ENCODE data around the gene RGCC.
"Not testable (repeated sequence)": the region's sequence is repeated elsewhere in the genome, so short reads cannot be mapped to it uniquely, and the experiment has no call there.

Gene RGCC

GRCh38 chr13:41456768-41457588, at the start of gene RGCC:
TSS of gene RGCC (plus strand) at chr13:41457550. CDS start at chr13:41457708, 158 bp downstream.
- DNase-seq: peak; percentile 73

DNA sequence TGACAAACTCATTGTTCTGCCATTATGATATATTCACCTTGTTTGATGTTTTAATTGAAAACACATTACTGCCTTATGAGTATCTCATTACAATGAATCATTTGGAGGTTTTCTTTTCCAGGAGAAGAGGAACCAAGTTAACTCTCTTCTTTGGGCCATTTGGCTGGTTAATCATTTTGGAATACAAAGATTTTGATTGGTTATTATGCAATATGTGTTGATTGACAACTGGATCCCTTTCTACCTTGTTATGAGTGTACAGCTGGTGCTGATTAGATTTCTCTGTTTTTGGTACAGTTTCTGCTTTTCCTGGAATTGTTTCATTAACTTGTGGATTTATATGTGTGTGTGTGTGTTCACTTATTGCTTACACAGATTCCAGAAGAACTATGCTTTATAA, 49.2 kb upstream of the RGCC start:
- DNase-seq: no peak

DNA sequence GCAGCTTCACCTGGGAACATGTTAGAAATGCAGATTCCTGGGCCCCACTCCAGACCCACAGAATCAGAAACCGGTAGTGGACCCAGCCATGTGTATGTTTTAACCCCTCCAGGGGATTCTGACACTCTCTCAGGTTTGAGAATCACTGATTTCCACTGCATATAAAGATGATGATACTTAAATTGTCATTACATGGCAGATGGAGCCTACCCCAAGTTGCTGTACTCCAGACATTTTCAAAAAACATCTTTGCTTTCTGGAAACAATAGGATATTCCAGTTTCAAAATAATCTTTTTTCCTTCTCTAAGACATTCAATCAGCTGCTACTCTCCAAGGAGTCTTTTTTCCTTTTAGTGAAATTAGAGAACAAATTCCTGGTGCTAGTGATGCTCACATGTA, 48.6 kb upstream of the RGCC start:
- DNase-seq: no peak

DNA sequence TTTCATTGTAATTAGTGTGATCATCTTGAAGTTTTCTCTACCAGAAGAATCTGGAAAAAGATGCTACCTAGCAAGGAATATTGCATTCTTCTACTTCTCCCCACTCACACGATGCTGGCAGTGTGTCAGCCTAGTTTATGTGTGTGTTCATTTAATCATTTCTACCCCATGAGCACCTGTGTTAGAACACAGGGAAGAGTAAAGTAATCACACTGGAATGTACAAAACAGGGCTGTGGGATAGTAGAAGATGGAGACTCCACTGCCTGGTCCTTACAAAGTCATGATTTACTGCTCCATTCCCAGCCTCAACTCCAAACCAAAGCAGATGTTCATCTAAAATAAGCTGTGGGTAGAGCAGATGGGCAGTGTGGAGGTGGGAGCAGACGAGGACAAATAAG, 47.7 kb upstream of the RGCC start:
- no peak for DNase-seq

DNA sequence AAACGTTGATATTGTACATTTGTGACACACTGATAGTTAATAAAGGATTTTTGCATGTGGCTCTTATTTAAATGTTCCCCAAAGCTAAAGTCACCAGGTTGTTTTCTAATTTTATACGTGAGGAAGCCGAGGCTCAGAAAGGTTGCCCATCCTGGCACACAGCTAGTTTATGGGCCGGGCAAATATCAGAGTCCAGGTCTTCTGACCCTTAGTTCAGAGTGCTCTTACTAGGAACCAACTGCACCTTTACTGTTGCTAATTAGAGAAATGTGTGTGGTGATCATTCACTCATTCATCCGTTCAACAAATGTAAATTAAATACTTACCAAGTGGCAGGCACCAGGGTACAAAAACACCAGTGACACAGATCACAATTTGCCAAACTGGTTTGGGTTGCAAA, 46.3 kb upstream of the RGCC start:
- DNase-seq: no peak

DNA sequence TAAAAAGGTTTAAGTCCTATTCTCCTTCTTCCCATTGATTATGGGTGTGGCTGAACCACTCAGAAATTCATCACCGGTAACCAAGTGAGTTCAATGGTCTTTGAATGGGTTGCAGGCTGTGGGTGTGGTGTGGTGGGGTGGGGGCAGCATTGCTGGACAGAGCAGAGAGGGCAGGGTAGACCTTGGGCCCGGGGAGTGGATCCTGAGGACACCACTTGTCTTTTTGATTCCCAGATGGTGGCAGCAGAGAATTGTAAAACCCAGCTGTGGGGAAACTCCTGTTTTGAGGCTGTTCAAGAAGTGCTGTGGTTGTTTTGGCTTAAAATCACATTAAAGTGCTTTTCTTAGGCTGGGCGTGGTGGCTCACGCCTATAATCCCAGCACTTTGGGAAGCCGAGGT, 45.8 kb upstream of the RGCC start:
- no peak for DNase-seq

DNA sequence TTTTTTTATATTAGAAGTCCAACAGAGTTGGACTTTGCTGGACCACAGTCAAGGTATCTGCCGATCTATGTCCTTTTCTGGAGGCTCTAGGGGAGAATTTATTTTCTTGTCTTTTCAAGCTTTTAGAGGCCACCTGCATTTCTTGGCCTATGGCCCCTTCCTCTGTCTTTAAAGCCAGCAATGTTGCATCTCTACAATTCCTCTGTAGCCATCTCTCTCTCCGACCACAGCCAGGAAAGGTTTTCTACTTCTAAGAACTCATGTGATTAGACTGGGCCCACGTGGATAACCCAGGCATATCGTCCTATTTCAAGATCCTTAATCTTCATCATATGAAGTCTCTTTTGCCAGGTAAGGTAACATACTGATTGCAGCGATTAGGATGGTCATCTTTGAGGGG, 43.5 kb upstream of the RGCC start:
- DNase-seq: no peak

DNA sequence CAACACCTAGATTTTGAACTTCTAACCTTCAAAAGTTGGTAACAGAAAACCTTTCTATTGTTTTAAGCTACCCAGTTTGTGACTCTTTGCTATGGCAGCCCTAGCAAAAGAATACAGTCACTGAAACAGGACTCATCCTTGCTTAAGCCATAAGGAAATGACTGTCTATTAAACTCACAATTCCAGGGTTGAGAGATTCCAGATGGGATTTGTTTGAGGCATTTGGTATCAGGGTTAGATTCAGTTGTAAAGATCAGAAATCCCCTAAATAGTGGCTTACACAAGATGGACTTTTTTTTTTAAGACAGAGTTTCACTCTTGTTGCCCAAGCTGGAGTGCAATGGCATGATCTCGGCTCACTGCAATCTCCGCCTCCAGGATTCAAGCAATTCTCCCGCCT, 41.1 kb upstream of the RGCC start:
- DNase-seq: no peak

DNA sequence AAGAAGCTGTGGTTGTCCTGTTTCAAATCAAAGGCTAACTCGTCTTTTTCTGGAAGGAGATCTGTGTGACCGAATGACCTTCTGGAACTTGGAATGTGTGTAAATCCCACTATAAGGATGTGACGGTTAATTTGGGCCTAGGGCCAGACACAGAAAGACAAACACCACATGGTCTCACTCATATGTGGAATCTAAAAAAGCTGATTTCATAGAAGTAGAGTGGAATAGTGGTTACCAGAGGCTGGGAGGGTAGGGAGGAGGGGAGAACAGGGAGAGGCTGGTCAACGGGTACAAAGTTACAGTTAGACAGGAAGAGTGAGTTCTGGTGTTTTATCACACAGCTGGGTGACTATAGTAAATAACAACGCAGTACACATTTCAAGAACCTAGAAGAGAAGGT, 39.3 kb upstream of the RGCC start:
- no peak for DNase-seq

- DNase-seq: no peak
Observed at GRCh38 chr13:41418731-41419130, 38.6 kb upstream of the RGCC start.

DNA sequence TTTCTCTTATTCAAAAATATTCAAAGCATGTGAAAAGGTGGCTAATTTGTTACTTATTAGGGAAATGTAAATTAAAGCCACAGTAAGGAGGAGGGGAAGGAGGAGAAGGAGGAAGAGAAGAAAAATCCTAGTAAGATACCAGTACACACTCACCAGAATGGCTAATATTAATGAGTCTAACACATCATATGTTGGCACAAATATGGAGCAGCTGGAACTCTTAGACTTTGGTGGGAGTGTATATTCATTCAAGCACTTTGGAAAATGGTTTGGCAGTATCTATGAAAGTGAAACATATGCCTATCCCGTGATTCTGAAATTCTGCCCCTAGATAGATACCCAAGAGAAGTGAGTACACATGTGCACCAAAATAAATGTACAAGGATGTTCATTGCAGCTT, 38.1 kb upstream of the RGCC start:
- no peak for DNase-seq

DNA sequence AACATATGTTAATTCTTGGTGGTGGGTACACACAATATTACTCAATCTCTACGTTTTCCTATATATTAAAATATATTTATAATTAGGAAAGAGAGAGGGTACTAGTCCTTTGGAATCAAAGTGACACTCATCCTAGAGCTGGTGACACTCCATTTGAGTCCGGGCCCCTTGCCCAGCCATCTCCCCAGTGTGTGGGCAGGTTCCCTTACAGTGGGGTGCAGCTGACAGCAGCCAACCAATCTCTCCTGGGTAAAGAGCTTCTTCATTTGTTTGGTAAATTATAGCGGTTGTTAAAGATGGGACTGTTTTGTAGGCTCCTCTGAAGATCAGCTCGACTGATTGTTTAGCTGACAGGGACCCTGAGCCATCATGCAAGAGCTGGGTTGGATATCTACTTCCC, 37.2 kb upstream of the RGCC start:
- DNase-seq: no peak

DNA sequence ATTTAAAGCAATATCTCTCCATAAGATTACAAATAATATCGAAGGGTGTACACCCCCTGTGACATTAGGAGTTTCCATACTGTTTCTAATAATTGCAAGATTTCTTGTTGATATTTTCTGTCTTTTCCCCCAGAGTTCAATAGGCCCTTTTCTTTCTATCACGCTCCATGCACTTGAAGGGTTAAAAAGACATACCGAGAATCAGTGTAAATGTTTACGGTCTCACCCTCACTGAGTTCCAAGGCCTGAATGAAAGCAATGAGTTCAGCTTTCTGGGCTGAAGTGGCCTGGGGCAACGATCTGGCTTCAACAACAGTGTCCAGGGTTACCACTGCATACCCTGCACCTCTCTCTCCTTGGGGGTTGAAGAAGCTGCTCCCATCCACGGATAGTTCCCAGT, 36.0 kb upstream of the RGCC start:
- not testable (repeated sequence) for DNase-seq

DNA sequence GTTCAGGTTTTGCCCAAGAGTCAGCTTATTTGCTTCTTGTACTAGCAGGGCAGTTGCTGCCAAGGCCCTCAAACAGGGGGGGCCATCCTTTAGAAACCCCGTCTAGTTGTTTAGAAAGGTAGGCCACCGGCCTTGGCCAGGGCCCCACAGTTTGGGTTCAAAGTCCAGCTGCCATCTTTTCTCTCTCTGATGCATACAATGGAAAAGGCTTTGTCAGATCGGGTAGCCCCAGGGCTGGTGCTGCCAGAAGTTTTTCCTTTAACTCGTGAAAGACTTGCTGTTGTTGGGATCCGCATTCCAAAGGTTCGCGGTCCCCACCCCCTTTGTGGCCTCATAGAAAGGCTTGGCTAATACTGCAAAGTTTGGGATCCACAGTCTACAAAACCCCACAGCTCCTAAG, 35.4 kb upstream of the RGCC start:
- not testable (repeated sequence) for DNase-seq

DNA sequence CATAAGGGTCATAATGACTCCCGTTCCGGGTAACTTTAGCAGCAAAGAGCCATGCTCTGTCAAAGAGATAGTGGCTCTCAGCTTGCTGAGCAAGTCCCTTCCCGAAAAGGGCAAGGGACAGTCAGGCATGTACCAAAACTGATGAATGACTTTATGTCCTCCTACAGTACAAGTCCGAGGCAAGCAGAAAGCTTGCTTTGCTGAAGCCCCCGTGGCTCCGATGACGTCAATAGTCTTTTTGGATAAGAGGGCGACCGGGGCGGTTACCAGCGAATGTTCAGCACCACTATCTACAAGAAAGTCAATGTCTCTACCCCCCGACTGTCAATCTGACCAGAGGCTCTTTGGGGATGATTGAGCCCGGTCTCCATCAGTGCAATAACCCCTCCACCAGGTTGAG, 34.1 kb upstream of the RGCC start:
- DNase-seq: not testable (repeated sequence)

DNA sequence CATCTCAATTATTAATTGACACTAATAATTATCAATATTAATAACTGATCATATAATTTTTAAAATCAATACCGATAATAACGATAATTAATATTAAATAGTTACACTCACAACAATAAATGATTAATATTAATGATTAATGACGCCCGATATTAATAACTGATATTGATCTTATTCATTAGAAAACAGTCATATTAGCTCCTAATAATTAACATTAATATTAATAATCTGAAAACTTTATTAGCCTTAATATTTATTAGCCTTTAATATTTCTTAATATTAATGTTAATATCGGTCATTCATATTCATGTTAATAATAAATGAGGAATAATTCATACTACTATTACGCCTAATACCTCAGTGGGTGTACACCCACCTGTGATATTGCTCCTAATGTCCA, 32.7 kb upstream of the RGCC start:
- DNase-seq: not testable (repeated sequence)

DNA sequence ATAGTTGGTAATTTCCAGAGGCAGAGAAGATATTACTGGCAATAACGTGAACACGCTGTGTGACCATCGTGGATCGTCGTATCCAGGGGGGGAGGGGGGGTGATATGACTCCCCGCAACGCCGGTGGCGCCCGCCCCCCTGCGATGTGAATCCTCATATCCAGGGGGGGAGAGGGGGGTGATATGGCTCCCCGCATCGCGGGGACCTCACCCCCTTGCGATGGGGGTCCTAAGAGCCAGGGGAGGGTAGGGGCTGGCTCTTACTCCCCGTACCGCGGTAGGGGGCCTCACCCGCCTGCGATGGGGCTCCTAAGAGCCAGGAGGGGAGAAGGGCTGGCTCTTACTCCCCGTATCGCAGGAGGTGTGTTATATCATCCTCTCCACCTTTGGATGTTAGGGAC, 31.3 kb upstream of the RGCC start:
- DNase-seq: no peak

GRCh38 chr13:41427666-41428065, 29.7 kb upstream of the RGCC start:
- no peak for DNase-seq

GRCh38 chr13:41428155-41428554, 29.2 kb upstream of the RGCC start:
- DNase-seq: no peak

DNA sequence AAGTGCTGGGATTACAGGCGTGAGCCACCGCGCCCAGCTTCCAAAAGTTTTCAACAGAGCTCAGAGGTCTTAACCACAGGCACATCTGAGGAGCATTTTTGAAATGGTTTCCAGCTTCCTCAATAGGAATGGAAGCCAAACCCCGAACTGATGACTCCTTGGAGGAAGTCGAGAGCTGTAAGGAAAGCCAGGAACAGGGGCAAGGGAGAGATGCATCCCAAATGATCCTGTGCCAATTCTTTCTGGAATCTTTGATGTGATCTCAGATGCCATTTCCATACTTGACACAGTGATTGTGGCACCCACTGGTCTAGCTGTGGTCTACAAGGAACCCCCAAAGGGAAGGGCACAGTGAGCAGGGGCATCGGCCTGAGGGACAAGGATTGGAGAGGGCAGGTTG, 23.3 kb upstream of the RGCC start:
- not testable (repeated sequence) for DNase-seq

DNA sequence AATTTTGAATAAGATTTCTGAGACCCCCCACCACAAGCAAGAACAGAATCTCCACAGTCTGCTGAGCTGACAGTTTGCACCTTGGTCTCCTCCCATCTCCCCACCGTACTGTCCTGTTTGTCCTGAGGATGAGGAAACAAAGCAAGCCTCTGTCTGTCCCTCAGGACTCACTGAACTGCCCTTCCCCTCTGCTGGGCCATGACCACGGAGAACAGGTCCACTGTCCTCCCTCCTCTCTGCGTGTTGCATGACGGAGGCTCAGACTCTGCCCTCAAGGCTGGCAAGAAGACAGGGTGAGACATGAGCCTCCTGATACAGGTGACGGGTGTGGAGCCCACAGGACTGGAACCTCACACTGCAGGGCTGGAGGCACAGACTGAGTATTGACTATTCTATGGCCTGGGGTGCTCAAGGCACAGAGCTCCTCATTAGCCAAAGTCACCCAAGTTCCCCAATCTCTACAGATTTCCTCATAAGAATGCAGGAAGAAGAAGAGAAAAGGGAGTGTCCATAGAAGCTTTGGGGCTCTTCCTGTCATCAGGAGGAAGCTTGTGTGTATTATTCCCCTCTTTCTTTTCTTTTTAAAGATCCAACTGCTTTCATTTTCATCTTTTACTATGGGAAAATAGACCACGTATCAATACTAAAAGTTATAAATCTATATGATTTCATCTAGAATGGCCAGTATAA, 22.4 kb upstream of the RGCC start:
- DNase-seq: no peak

GRCh38 chr13:41443969-41444368, 13.4 kb upstream of the RGCC start:
- DNase-seq: no peak

- no peak for DNase-seq
Observed at GRCh38 chr13:41452462-41452861, 4.9 kb upstream of the RGCC start.

- no peak for DNase-seq
Observed at GRCh38 chr13:41453620-41454019, 3.7 kb upstream of the RGCC start.

GRCh38 chr13:41454170-41454569, 3.2 kb upstream of the RGCC start:
- no peak for DNase-seq
